OCI-LY3 (cell line): ENCODE data around the gene BMPER.

Experiments used
- H2AFZ ChIP-seq: fragments of 200-600, 300-600 bp; shearing (Covaris generic); 2 replicates; pipeline ENCODE4 v1.6.0; 2014; ENCODE audit warnings: antibody characterized with exemption, low read depth, low read length
- H3K27ac ChIP-seq: fragments of 200-600, 300-600 bp; sonication (generic); 2 replicates; pipeline ENCODE4 v1.5.1; 2014; ENCODE audit warnings: mild to moderate bottlenecking, low read length, moderate library complexity, mixed read lengths
- H3K27me3 ChIP-seq: fragments of 200-600, 300-600 bp; sonication (generic); 2 replicates; pipeline ENCODE4 v1.6.1; 2014; ENCODE audit warnings: low read depth, low read length, mixed read lengths
- H3K36me3 ChIP-seq: fragments of 200-600, 300-600 bp; sonication (generic); replicated peaks from 2 replicates; pipeline ENCODE3; 2014; ENCODE audit warnings: low read depth, low read length, mixed read lengths
- H3K4me1 ChIP-seq: fragments of 300-600, 200-600 bp; sonication (generic); 2 replicates; pipeline ENCODE4 v1.6.1; 2014; ENCODE audit warnings: low read length, mixed read lengths
- H3K4me2 ChIP-seq: fragments of 200-600, 300-600 bp; sonication (generic); 2 replicates; pipeline ENCODE4 v1.6.1; 2014; ENCODE audit warnings: low read length, mixed read lengths
- H3K4me3 ChIP-seq: fragments of 300-600, 200-600 bp; sonication (generic); 2 replicates; pipeline ENCODE4 v1.5.1; 2014; ENCODE audit warnings: antibody characterized with exemption, mild to moderate bottlenecking, low read length, moderate library complexity
- H3K79me2 ChIP-seq: fragments of 300-600, 200-600 bp; shearing (Covaris generic); 2 replicates; pipeline ENCODE4 v1.6.1; 2014; ENCODE audit warnings: mild to moderate bottlenecking, low read length, mixed read lengths
- H3K9ac ChIP-seq: fragments of 300-600, 200-600 bp; shearing (Covaris generic); 2 replicates; pipeline ENCODE4 v1.6.0; 2014; ENCODE audit warnings: mild to moderate bottlenecking, low read length, moderate library complexity
- H3K9me3 ChIP-seq: fragments of 200-600, 300-600 bp; shearing (Covaris generic); 2 replicates; pipeline ENCODE4 v1.6.1; 2014; ENCODE audit warnings: low read length, mixed read lengths; ENCODE audit not compliant: insufficient read depth
- H4K20me1 ChIP-seq: fragments of 200-600, 300-600 bp; sonication (generic); 2 replicates; pipeline ENCODE4 v1.6.1; 2016; ENCODE audit warnings: low read length, mixed read lengths; ENCODE audit not compliant: insufficient read depth
- CTCF ChIP-seq: fragments of 200-600, 300-600 bp; sonication (generic); IDR thresholded peaks from 2 replicates; pipeline ENCODE4 v1.5.1; 2014; ENCODE audit warnings: antibody characterized with exemption, low read length, low read depth
- EZH2phosphoT487 ChIP-seq: fragments of 200-600 bp; shearing (Covaris generic); IDR thresholded peaks from 2 replicates; pipeline ENCODE4 v1.6.1; 2018; ENCODE audit warnings: antibody characterized with exemption, mixed run types, low read depth

Gene BMPER

GRCh38 chr7:34162677-34163076, 257.3 kb downstream of the BMPER start:
- Histone ChIP-seq H3K9ac (no peak overlapping the region), H3K79me2 (no peaks in the 10 kb centered on the region), H3K4me1 (no peaks in the 10 kb centered on the region), H3K36me3 (no peaks in the 10 kb centered on the region), H4K20me1 (no peaks in the 10 kb centered on the region), H3K9me3 (no peaks in the 10 kb centered on the region), H3K4me3 (no peak overlapping the region), H3K4me2 (no peak overlapping the region), H3K27me3 (no peaks in the 10 kb centered on the region), H3K27ac (no peak overlapping the region), H2AFZ (no peak overlapping the region)
- TF ChIP-seq EZH2phosphoT487 (no peak), CTCF (no peak)

GRCh38 chr7:34163956-34164355, 258.6 kb downstream of the BMPER start:
- no peak overlapping the region for H3K27ac ChIP-seq
- H3K9ac ChIP-seq = no peak overlapping the region
- no peaks in the 10 kb centered on the region for H4K20me1 ChIP-seq
- no peak overlapping the region for H3K4me3 ChIP-seq
- H3K36me3 ChIP-seq = no peaks in the 10 kb centered on the region
- TF ChIP-seq EZH2phosphoT487 (no peak), CTCF (no peak)
- no peaks in the 10 kb centered on the region for H3K27me3 ChIP-seq
- no peak overlapping the region for H2AFZ ChIP-seq
- H3K9me3 ChIP-seq = no peaks in the 10 kb centered on the region
- H3K4me2 ChIP-seq = no peak overlapping the region
- no peaks in the 10 kb centered on the region for H3K4me1 ChIP-seq
- H3K79me2 ChIP-seq = no peaks in the 10 kb centered on the region

GRCh38 chr7:34165466-34165865, 260.1 kb downstream of the BMPER start:
- Histone ChIP-seq H3K9me3 (no peaks in the 10 kb centered on the region), H3K27me3 (no peaks in the 10 kb centered on the region), H3K4me2 (no peak overlapping the region), H3K4me3 (no peak overlapping the region), H3K27ac (no peak overlapping the region), H3K4me1 (no peaks in the 10 kb centered on the region), H3K9ac (no peak overlapping the region), H3K36me3 (no peaks in the 10 kb centered on the region), H2AFZ (no peak overlapping the region), H3K79me2 (no peaks in the 10 kb centered on the region), H4K20me1 (no peaks in the 10 kb centered on the region)
- TF ChIP-seq CTCF = no peak
- TF ChIP-seq EZH2phosphoT487 = no peak

GRCh38 chr7:34165927-34166550, 260.7 kb downstream of the BMPER start:
- Histone ChIP-seq H2AFZ (no peak overlapping the region), H3K27ac (no peak overlapping the region), H3K4me3 (no peak overlapping the region), H3K36me3 (no peaks in the 10 kb centered on the region), H3K9ac (no peak overlapping the region), H3K79me2 (no peaks in the 10 kb centered on the region), H3K9me3 (no peaks in the 10 kb centered on the region), H3K27me3 (no peaks in the 10 kb centered on the region), H4K20me1 (no peaks in the 10 kb centered on the region), H3K4me2 (no peak overlapping the region), H3K4me1 (no peaks in the 10 kb centered on the region)
- TF ChIP-seq CTCF (peak; percentile 29), EZH2phosphoT487 (no peak)
